Spinal cord (tissue), 10 donors: ENCODE data around the gene NOMO2. TPM values are rescaled to one million over a fixed set of nuclear protein-coding genes. Genes with fewer than 3 reads are reported as not detected.
"Not testable (repeated sequence)": the region's sequence is repeated elsewhere in the genome, so short reads cannot be mapped to it uniquely, and the experiment has no call there.

Experiments
- DNase-seq, 6 donors: peaks; one replicate each; pipeline versions ENCODE4 v3.0.0 to v3.0.0-alpha.2; 2013 to 2015; ENCODE audit warnings: low spot score in 6 of 6, low read depth in 4 of 6
- H3K27ac ChIP-seq: one replicate; pipeline ENCODE4 v1.5.1; 2013; ENCODE audit warnings: low read depth, low read length, control low read depth
- H3K27me3 ChIP-seq: one replicate; pipeline ENCODE4 v1.6.1; 2013; ENCODE audit warnings: low read length; ENCODE audit not compliant: control insufficient read depth, insufficient read depth
- H3K36me3 ChIP-seq: one replicate; pipeline ENCODE4 v1.6.1; 2013; ENCODE audit warnings: low read length; ENCODE audit not compliant: control insufficient read depth, insufficient read depth
- H3K4me1 ChIP-seq: one replicate; pipeline ENCODE4 v1.6.1; 2013; ENCODE audit warnings: low read length; ENCODE audit not compliant: control insufficient read depth, insufficient read depth
- H3K4me3 ChIP-seq: one replicate; pipeline ENCODE4 v1.5.1; 2013; ENCODE audit warnings: low read depth, low read length, control low read depth
- H3K9me3 ChIP-seq: one replicate; pipeline ENCODE4 v1.6.1; 2013; ENCODE audit warnings: low read length; ENCODE audit not compliant: control insufficient read depth, insufficient read depth
- WGBS: methylation state at CpG from one replicate; pipeline ENCODE4 v1.1.5; 2013; ENCODE audit warnings: missing lambda C conversion rate; ENCODE audit not compliant: insufficient coverage; 5-methylcytosine and 5-hydroxymethylcytosine counted together
- long read RNA-seq, 4 donors: transcript quantifications; one replicate each; lab custom pipeline, GENCODE V29; 2026
- polyA plus RNA-seq, 2 donors: library from polyadenylated mRNA; unstranded; fragments of 120-200 nt; gene quantifications; one replicate each; pipeline ENCODE4 v1.2.1, GENCODE V29; 2013; ENCODE audit not compliant: insufficient read length in 2 of 2
- total RNA-seq, 2 donors: library from RNA; depleted of rRNA in 1 of 2; stranded (reverse); fragments of 120-200 nt in 1 of 2; fragments of >200 nt in 1 of 2; gene quantifications; one replicate each; pipeline versions ENCODE4 v1.2.3 to v1.2.4, GENCODE V29; 2013 to 2014
- donor health status: healthy.

NOMO2 gene
- 100 to 1,000 TPM in 1 of 2 donors, 10 to 100 TPM in 1; 83.4 to 112 TPM for total RNA-seq
- polyA plus RNA-seq: 100 to 1,000 TPM; 117 to 142 TPM
- long read RNA-seq, donor 1, full-length matches to known transcripts: 11 of 11 reads
- long read RNA-seq, donor 1, partial matches to known transcripts: 0 of 11 reads
- long read RNA-seq, donor 1, other reads (novel, unspliced or antisense): 0 of 11 reads
- long read RNA-seq, donor 2: 0 reads
- long read RNA-seq, donor 3, full-length matches to known transcripts: 5 of 5 reads
- long read RNA-seq, donor 3, partial matches to known transcripts: 0 of 5 reads
- long read RNA-seq, donor 3, other reads (novel, unspliced or antisense): 0 of 5 reads
- long read RNA-seq, donor 4: 0 reads

GRCh38 chr16:18561727-18562314, at the start of gene NOMO2:
TSS of gene NOMO2 (minus strand) at chr16:18562097. CDS start at chr16:18562040, 57 bp downstream.
- DNase-seq: peak in 2 of 6 donors; percentile 12 to 17
- H3K27ac ChIP-seq, H3K27me3 ChIP-seq, H3K9me3 ChIP-seq, H3K4me1 ChIP-seq, H3K36me3 ChIP-seq: not testable (repeated sequence)
- H3K4me3 ChIP-seq: peak within 1 kb of the TSS; percentile 21
- WGBS: 0% methylated on average over 14 of the region's 66 CpGs

DNA sequence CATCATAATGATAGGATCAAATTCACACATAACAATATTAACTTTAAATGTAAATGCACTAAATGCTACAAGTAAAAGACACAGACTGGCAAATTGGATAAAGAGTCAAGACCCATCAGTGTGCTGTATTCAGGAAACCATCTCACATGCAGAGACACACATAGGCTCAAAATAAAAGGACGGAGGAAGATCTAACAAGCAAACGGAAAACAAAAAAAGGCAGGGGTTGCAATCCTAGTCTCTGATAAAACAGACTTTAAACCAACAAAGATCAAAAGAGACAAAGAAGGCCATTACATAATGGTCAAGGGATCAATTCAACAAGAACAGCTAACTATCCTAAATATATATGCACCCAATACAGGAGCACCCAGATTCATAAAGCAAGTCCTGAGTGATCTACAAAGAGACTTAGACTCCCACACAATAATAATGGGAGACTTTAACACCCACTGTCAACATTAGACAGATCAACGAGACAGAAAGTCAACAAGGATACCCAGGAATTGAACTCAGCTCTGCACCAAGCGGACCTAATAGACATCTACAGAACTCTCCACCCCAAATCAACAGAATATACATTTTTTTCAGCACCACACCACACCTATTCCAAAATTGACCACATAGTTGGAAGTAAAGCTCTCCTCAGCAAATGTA, 48.4 kb upstream of the NOMO2 start:
- H3K4me1 ChIP-seq, H3K4me3 ChIP-seq, H3K27me3 ChIP-seq, H3K27ac ChIP-seq, DNase-seq, H3K9me3 ChIP-seq, H3K36me3 ChIP-seq: not testable (repeated sequence)
- WGBS: no CpG with 5 or more reads among the region's 4 CpGs

DNA sequence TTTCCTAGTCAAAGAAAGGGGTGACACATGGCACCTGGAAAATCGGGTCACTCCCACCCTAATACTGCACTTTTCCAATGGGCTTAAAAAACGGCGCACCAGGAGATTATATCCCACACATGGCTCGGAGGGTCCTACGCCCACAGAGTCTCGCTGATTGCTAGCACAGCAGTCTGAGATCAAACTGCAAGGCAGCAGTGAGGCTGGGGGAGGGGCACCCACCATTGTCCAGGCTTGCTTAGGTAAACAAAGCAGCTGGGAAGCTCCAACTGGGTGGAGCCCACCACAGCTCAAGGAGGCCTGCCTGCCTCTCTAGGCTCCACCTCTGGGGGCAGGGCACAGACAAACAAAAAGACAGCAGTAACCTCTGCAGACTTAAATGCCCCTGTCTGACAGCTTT, 46.4 kb upstream of the NOMO2 start:
- H3K27ac ChIP-seq, H3K4me3 ChIP-seq, H3K36me3 ChIP-seq, H3K27me3 ChIP-seq, H3K4me1 ChIP-seq, H3K9me3 ChIP-seq, DNase-seq: not testable (repeated sequence)
- no CpG with 5 or more reads among the region's 6 CpGs for WGBS

GRCh38 chr16:18603572-18604246, 41.8 kb upstream of the NOMO2 start:
- WGBS: no CpG with 5 or more reads among the region's 4 CpGs
- H3K9me3 ChIP-seq, H3K36me3 ChIP-seq, DNase-seq, H3K27me3 ChIP-seq, H3K4me3 ChIP-seq, H3K27ac ChIP-seq, H3K4me1 ChIP-seq: not testable (repeated sequence)

DNA sequence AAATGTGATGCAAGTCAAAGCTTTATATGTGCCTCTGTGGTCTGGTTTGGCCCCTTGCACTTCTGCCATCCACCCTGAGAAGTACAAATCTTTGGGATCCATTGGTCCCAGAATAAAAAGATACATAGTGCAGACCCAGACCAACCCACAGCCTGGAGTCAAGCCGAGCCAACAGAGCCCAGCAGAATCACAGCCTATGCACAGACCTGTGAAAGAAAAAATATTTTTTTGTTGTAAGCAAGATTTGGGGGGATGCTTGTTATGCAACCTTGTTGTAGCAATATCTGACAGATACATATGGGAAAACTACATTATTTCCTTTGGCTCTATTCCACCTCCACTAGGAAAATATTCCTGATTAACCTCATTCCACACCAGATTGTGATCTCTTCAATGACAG, 36.7 kb upstream of the NOMO2 start:
- H3K36me3 ChIP-seq, H3K27ac ChIP-seq, H3K4me1 ChIP-seq, H3K4me3 ChIP-seq, H3K27me3 ChIP-seq, H3K9me3 ChIP-seq, DNase-seq: not testable (repeated sequence)
- WGBS: no CpG with 5 or more reads among the region's 1 CpG

- no CpG with 5 or more reads among the region's 2 CpGs for WGBS
- not testable (repeated sequence) for H3K9me3 ChIP-seq, H3K4me1 ChIP-seq, H3K27me3 ChIP-seq, H3K36me3 ChIP-seq, H3K27ac ChIP-seq, H3K4me3 ChIP-seq
- DNase-seq: peak in 1 of 6 donors; percentile 18
These were observed 35.8 kb upstream of the NOMO2 start for GRCh38 chr16:18597734-18598133.

GRCh38 chr16:18597319-18597718, 35.4 kb upstream of the NOMO2 start:
- H3K4me3 ChIP-seq, H3K36me3 ChIP-seq, H3K27me3 ChIP-seq, H3K4me1 ChIP-seq, H3K9me3 ChIP-seq, H3K27ac ChIP-seq: not testable (repeated sequence)
- DNase-seq: peak in 3 of 6 donors; percentile 0 to 65 (median 7)
- WGBS: 20% methylated on average over 1 of the region's 4 CpGs

GRCh38 chr16:18595796-18596195, 33.9 kb upstream of the NOMO2 start:
- H3K27ac ChIP-seq, H3K36me3 ChIP-seq, H3K4me3 ChIP-seq, H3K4me1 ChIP-seq, H3K9me3 ChIP-seq, H3K27me3 ChIP-seq, DNase-seq: not testable (repeated sequence)
- WGBS: 100% methylated on average over 3 of the region's 11 CpGs

- WGBS: 81% methylated on average over 3 of the region's 5 CpGs
- not testable (repeated sequence) for H3K4me1 ChIP-seq, H3K27me3 ChIP-seq, H3K4me3 ChIP-seq, H3K27ac ChIP-seq, H3K9me3 ChIP-seq, H3K36me3 ChIP-seq, DNase-seq
These were observed 33.0 kb upstream of the NOMO2 start for GRCh38 chr16:18594880-18595279.
